HCT116 (cell line): ENCODE measurements around the gene SLC38A6. TPM values are rescaled to one million over a fixed set of nuclear protein-coding genes. Genes with fewer than 3 reads are reported as not detected.

Experiments
- ATAC-seq: fragments of 200-7000 bp; cut with Tn5 transposase; 2 replicates; pipeline ENCODE4 v1.9.1; 2020; ENCODE audit warnings: mild to moderate bottlenecking, moderate library complexity
- BruUV-seq: library from RNA; stranded (reverse); fragments of 400-500 nt; replicated peaks from 2 replicates; lab custom pipeline; 2021; lab: Mats Ljungman, UMichigan
- CTCF ChIA-PET: fragments of 300-600 bp; sonication (Branson Sonifier 250); formaldehyde crosslinking; loops from one replicate; lab custom pipeline; 2021; ENCODE audit warnings: antibody characterized with exemption; lab: Charles Lee
- POLR2A ChIA-PET: fragments of 300-600, 350-600 bp; sonication (Branson Sonifier 250); formaldehyde crosslinking; loops from one replicate; lab custom pipeline; 2021; ENCODE audit warnings: antibody characterized with exemption; lab: Charles Lee
- RAD21 ChIA-PET, 2 experiments: fragments of 300-600 bp; sonication (Branson Sonifier 250); formaldehyde crosslinking; loops; one replicate each; lab custom pipeline; 2023; ENCODE audit warnings: low total read pairs in 2 of 2; ENCODE audit not compliant: uncharacterized antibody in 2 of 2, unreplicated experiment in 2 of 2, low non-redundant PET in 1 of 2; lab: Charles Lee
- DNase-seq: peaks from one replicate; pipeline ENCODE4 v3.0.0-alpha.2; 2010; ENCODE audit warnings: low read depth, low spot score
- H2AFZ ChIP-seq: fragments of 200-600 bp; shearing (Covaris generic), sonication (generic); 2 replicates; pipeline ENCODE4 v1.6.1; 2017; ENCODE audit warnings: low read depth, mixed run types, mixed read lengths, antibody characterized with exemption, low read length; ENCODE audit not compliant: poor library complexity, severe bottlenecking
- H3K27ac ChIP-seq: 2 replicates; pipeline ENCODE4 v1.5.1; 2012; ENCODE audit warnings: low read depth, low read length
- H3K27me3 ChIP-seq: fragments of 200-600 bp; sonication (generic); 2 replicates; pipeline ENCODE4 v1.6.1; 2016; ENCODE audit warnings: mixed run types, low read length, mixed read lengths; ENCODE audit not compliant: insufficient read depth
- H3K36me3 ChIP-seq, 2 experiments: fragments of 200-500 bp in 1 of 2; fragments of 200-600 bp in 1 of 2; sonication (Bioruptor generic) in 1 of 2; sonication (generic) in 1 of 2; 2 replicates each; pipeline versions ENCODE4 v1.5.1 to v1.6.1; 2014 to 2016; ENCODE audit warnings: low read length in 2 of 2, inconsistent platforms in 1 of 2, mixed read lengths in 1 of 2, mixed run types in 1 of 2; ENCODE audit not compliant: insufficient read depth in 2 of 2, control insufficient read depth in 1 of 2
- H3K4me1 ChIP-seq, 2 experiments: fragments of 200-600 bp in 1 of 2; sonication (generic) in 1 of 2; 2 replicates each; pipeline versions ENCODE4 v1.5.1 to v1.6.1; 2012 to 2017; ENCODE audit warnings: low read length in 2 of 2, inconsistent platforms in 1 of 2, mild to moderate bottlenecking in 1 of 2, mixed read lengths in 1 of 2, mixed run types in 1 of 2, moderate library complexity in 1 of 2; ENCODE audit not compliant: insufficient read depth in 2 of 2, control insufficient read depth in 1 of 2
- H3K4me2 ChIP-seq: fragments of 200-600 bp; sonication (generic); 2 replicates; pipeline ENCODE4 v1.6.1; 2017; ENCODE audit warnings: mixed run types, low read length, mixed read lengths
- H3K4me3 ChIP-seq, 2 experiments: fragments of 200-600 bp in 1 of 2; sonication (generic) in 1 of 2; replicated peaks in 1 of 2; 2 replicates each; pipeline ENCODE4 v1.5.1; 2011 to 2016; ENCODE audit warnings: low read length in 2 of 2, control low read depth in 1 of 2, low read depth in 1 of 2, mild to moderate bottlenecking in 1 of 2, mixed read lengths in 1 of 2, mixed run types in 1 of 2
- H3K79me2 ChIP-seq: fragments of 200-600 bp; sonication (generic); 2 replicates; pipeline ENCODE4 v1.6.1; 2017; ENCODE audit warnings: mild to moderate bottlenecking, mixed run types, low read length, moderate library complexity, mixed read lengths; ENCODE audit not compliant: insufficient read depth
- H3K9ac ChIP-seq: fragments of 200-600 bp; sonication (generic); 2 replicates; pipeline ENCODE4 v1.6.1; 2016; ENCODE audit warnings: low read length, mixed read lengths
- H3K9me2 ChIP-seq: fragments of 200-600 bp; sonication (generic), shearing (Covaris generic); 2 replicates; pipeline ENCODE4 v1.6.1; 2017; ENCODE audit warnings: mixed run types, mild to moderate bottlenecking, moderate library complexity; ENCODE audit not compliant: insufficient read depth
- H3K9me3 ChIP-seq, 2 experiments: fragments of 200-500 bp in 1 of 2; fragments of 200-600 bp in 1 of 2; sonication (Bioruptor generic) in 1 of 2; sonication (generic) in 1 of 2; 2 replicates each; pipeline ENCODE4 v1.6.1; 2014 to 2017; ENCODE audit warnings: low read length in 2 of 2, mixed read lengths in 2 of 2, inconsistent platforms in 1 of 2, low read depth in 1 of 2, mild to moderate bottlenecking in 1 of 2, mixed run types in 1 of 2, moderate library complexity in 1 of 2; ENCODE audit not compliant: control insufficient read depth in 1 of 2, insufficient read depth in 1 of 2
- H4K20me1 ChIP-seq: fragments of 200-600 bp; sonication (generic), shearing (Covaris generic); 2 replicates; pipeline ENCODE4 v1.6.1; 2017; ENCODE audit warnings: mixed run types, mild to moderate bottlenecking, moderate library complexity; ENCODE audit not compliant: insufficient read depth
- CEBPB ChIP-seq: IDR thresholded peaks from 2 replicates; pipeline ENCODE4 v1.6.1; 2012; ENCODE audit warnings: low read depth
- EGR1 ChIP-seq: IDR thresholded peaks from 2 replicates; pipeline ENCODE4 v1.6.1; 2012; ENCODE audit warnings: low read depth
- EZH2 ChIP-seq: fragments of 200-600 bp; sonication (generic); IDR thresholded peaks from 2 replicates; pipeline ENCODE4 v1.6.1; 2017; ENCODE audit warnings: antibody characterized with exemption, mixed run types
- FOSL1 ChIP-seq: IDR thresholded peaks from 2 replicates; pipeline ENCODE4 v1.6.1; 2012; ENCODE audit warnings: low read depth
- MAX ChIP-seq: IDR thresholded peaks from 2 replicates; pipeline ENCODE4 v1.6.1; 2012
- SP1 ChIP-seq: IDR thresholded peaks from 2 replicates; pipeline ENCODE4 v1.6.1; 2012; ENCODE audit warnings: low read depth
- intact Hi-C: fragments of 100-400 bp; cut with micrococcal nuclease; formaldehyde crosslinking; loops from 2 replicates; pipeline ENCODE4 v1.10.0; 2022
- total RNA-seq: library from RNA; stranded (reverse); gene quantifications from one replicate; pipeline ENCODE4 v1.2.1, GENCODE V29; 2021; ENCODE audit not compliant: unreplicated experiment
- TF ChIP-seq, protein P1 (sequence below): IDR thresholded peaks from 2 replicates; pipeline ENCODE4 v1.6.1; 2011; ENCODE audit warnings: mild to moderate bottlenecking, low read length, moderate library complexity; ENCODE audit not compliant: insufficient replicate concordance; ENCODE audit errors: extremely low read depth

The SLC38A6 gene
- total RNA-seq, 1 experiment from 2014 or later, result 9.5 TPM

DNA sequence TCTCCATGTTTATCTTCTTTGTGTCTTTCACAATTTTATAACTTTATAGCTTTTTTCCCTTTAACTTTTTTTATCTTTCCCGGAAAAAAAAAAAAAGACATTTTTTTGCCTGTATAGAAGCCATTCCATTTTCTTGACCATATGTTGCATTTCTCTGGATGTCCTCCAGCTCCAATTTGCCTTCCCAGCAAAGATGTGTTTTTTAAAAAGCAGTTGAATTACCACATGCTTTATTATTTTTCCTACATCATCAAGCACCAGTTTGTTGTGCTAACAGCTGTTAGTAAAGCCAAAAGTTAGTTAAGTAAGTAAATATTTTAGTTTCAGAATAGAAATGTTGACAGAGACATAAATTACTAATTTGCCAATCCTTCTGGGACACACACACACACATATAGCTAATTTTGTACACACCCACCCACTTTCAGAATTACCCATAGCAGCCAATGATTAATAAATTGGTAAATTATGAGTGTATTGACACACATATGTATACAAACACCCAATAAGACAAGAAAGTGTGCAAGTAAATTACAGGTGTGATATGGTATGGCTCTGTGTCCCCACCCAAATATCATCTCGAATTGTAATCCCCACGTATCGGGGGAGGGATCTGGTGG, 118.3 kb downstream of the SLC38A6 start:
- ChIA-PET RAD21 (no interaction called here), POLR2A (no interaction called here), CTCF (no interaction called here)
- H3K36me3 ChIP-seq, result no peaks in the 10 kb centered on the region
- H3K27ac ChIP-seq, result no peak overlapping the region
- intact Hi-C loops, result no loop called here
- H3K27me3 ChIP-seq, result no peaks in the 10 kb centered on the region
- DNase-seq (no peak), ATAC-seq (no peak)
- peaks cover 24 to 31% of the 10 kb centered on the region in 2 experiments for H3K4me1 ChIP-seq
- no peaks in the 10 kb centered on the region for H4K20me1 ChIP-seq
- H2AFZ ChIP-seq, result no peak overlapping the region
- TF ChIP-seq CEBPB, result no peak
- TF ChIP-seq EGR1, result no peak
- no peak for TF ChIP-seq EZH2
- TF ChIP-seq MAX, result no peak
- no peak for TF ChIP-seq SP1
- no peaks in the 10 kb centered on the region for H3K9me3 ChIP-seq
- no peaks in the 10 kb centered on the region for H3K79me2 ChIP-seq
- H3K9ac ChIP-seq, result no peak overlapping the region
- no TSS peak for BruUV-seq
- no peak overlapping the region for H3K4me3 ChIP-seq
- H3K9me2 ChIP-seq, result no peaks in the 10 kb centered on the region
- H3K4me2 ChIP-seq, result no peak overlapping the region

- no TSS peak for BruUV-seq
- Histone ChIP-seq H3K4me1 (peaks cover 27 to 39% of the 10 kb centered on the region in 2 experiments), H3K27me3 (no peaks in the 10 kb centered on the region), H3K9ac (peak overlapping the region; percentile 75; the same call in 1 of the 2 replicates), H3K9me2 (no peaks in the 10 kb centered on the region), H3K27ac (peak overlapping the region; percentile 91; the same call in 1 of the 2 replicates), H3K4me3 (no peak overlapping the region), H3K9me3 (no peaks in the 10 kb centered on the region), H2AFZ (no peak overlapping the region), H3K79me2 (no peaks in the 10 kb centered on the region), H3K36me3 (no peaks in the 10 kb centered on the region), H4K20me1 (no peaks in the 10 kb centered on the region), H3K4me2 (peak overlapping the region; percentile 93)
- TF ChIP-seq FOSL1, result no peak
- TF ChIP-seq, protein P1, sequence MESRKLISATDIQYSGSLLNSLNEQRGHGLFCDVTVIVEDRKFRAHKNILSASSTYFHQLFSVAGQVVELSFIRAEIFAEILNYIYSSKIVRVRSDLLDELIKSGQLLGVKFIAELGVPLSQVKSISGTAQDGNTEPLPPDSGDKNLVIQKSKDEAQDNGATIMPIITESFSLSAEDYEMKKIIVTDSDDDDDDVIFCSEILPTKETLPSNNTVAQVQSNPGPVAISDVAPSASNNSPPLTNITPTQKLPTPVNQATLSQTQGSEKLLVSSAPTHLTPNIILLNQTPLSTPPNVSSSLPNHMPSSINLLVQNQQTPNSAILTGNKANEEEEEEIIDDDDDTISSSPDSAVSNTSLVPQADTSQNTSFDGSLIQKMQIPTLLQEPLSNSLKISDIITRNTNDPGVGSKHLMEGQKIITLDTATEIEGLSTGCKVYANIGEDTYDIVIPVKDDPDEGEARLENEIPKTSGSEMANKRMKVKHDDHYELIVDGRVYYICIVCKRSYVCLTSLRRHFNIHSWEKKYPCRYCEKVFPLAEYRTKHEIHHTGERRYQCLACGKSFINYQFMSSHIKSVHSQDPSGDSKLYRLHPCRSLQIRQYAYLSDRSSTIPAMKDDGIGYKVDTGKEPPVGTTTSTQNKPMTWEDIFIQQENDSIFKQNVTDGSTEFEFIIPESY, result no peak
- ATAC-seq (no peak), DNase-seq (no peak)
- POLR2A ChIA-PET, result no interaction called here
- RAD21 ChIA-PET, result no interaction called here
- CTCF ChIA-PET, result no interaction called here
- intact Hi-C loops, result loop anchor here (5.0 kb wide), 1 partner anchor 75 kb away; no protein-coding TSS in a partner anchor
Observed at GRCh38 chr14:61101803-61102548, 120.9 kb downstream of the SLC38A6 start.
